AG04449 (cell line): ENCODE data around the gene SAPCD1.

ENCODE experiments used
- CTCF ChIA-PET: fragments of 350-600 bp; formaldehyde crosslinking; extraction: SDS; loops from one replicate; lab custom pipeline; 2021; ENCODE audit warnings: antibody characterized with exemption; lab: Yijun Ruan, JAX
- POLR2A ChIA-PET: fragments of 400-600, 350-600 bp; formaldehyde crosslinking; extraction: SDS; loops from one replicate; lab custom pipeline; 2020; ENCODE audit warnings: antibody characterized with exemption, inconsistent platforms; lab: Yijun Ruan, JAX
- DNase-seq: peaks from one replicate; pipeline ENCODE4 v3.0.0-alpha.2; 2010; ENCODE audit warnings: low read depth, low spot score
- H3K4me3 ChIP-seq: 2 replicates; pipeline ENCODE4 v1.5.1; 2011; ENCODE audit warnings: low read depth, mild to moderate bottlenecking, control low read depth, low read length
- TF ChIP-seq, protein P1 (sequence below): IDR thresholded peaks from one replicate; pipeline ENCODE4 v1.5.1; 2011; ENCODE audit warnings: mild to moderate bottlenecking, moderate library complexity, low read length, control low read depth, inconsistent platforms; ENCODE audit not compliant: insufficient read depth; ENCODE audit errors: missing control alignments

SAPCD1 gene

GRCh38 chr6:31732029-31732428 lies 30.4 kb upstream of the SAPCD1 start:
- ChIA-PET CTCF (interaction anchor here (0.6 kb wide), 1 partner anchor 98 kb away, joined by 3 read pairs; no protein-coding TSS in a partner anchor), POLR2A (interaction anchor here (0.9 kb wide), 1 partner anchor 96 kb away, joined by 6 read pairs; the partner anchor contains the start of gene HSPA1B)
- TF ChIP-seq, protein P1, sequence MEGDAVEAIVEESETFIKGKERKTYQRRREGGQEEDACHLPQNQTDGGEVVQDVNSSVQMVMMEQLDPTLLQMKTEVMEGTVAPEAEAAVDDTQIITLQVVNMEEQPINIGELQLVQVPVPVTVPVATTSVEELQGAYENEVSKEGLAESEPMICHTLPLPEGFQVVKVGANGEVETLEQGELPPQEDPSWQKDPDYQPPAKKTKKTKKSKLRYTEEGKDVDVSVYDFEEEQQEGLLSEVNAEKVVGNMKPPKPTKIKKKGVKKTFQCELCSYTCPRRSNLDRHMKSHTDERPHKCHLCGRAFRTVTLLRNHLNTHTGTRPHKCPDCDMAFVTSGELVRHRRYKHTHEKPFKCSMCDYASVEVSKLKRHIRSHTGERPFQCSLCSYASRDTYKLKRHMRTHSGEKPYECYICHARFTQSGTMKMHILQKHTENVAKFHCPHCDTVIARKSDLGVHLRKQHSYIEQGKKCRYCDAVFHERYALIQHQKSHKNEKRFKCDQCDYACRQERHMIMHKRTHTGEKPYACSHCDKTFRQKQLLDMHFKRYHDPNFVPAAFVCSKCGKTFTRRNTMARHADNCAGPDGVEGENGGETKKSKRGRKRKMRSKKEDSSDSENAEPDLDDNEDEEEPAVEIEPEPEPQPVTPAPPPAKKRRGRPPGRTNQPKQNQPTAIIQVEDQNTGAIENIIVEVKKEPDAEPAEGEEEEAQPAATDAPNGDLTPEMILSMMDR = no peak
- DNase-seq = no peak
- H3K4me3 ChIP-seq = no peak overlapping the region

DNA sequence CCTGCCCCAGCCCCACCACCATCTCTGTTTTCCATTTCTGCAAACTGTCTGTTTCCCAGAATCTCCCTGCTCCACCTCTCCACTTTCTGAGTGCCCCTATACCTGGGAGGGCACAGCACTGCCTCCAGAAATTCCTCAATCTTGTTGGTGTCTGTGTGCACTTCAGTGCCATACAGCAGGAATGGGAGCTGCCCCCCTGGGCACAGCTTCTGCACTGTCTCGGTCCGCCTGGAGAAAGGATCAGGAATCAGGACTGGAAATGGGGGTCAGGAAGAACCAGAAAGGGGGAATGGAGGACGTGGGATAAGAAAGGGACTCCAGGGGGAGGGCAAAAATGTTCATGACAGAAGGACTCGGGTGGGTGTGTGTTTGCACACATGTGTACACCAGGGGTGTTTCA lies 28.7 kb upstream of the SAPCD1 start:
- no peak for DNase-seq
- POLR2A ChIA-PET = interaction anchor here (0.6 to 6.0 kb wide), 2 partner anchors 93 to 1538 kb away, joined by 3 to 32 read pairs; partner anchors contain the start of genes HSPA1B and RPS18
- TF ChIP-seq, protein P1 = no peak
- CTCF ChIA-PET = no interaction called here
- peak overlapping the region; percentile 95 for H3K4me3 ChIP-seq

DNA sequence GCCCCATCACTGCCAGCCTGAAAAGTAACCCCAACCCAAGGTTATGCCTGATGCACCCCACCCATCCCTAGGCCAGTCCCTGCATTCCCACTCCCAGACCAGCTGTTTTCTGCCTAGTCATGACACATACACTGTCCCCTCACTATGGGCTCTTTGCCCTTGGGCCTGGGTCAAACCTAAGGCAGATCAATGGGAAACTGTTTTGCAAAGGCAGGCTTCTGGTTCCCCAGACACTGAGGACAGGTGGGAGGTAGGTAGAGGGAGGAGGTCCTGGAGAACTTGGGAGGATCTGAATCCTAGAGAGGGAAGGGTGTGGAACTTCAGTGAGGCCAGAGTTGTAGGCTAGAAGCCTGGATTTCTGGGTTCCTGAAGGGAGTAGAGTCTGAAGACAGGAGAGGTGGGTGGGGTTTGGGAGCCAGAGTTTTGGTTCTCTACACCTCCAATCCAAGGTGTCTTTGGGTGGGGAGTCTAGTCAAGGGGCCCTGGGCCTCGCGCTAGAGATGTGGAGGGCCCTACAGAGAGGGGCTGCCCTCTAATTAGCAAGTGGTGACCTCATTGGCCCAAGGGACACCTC lies 28.1 kb upstream of the SAPCD1 start:
- DNase-seq = no peak
- ChIA-PET POLR2A (interaction anchor here (0.7 to 6.0 kb wide), 5 partner anchors 28 to 123 kb away, joined by 3 to 32 read pairs (median 4); partner anchors contain the start of genes HSPA1A, HSPA1B and HSPA1L), CTCF (interaction anchor here (0.9 to 1.2 kb wide), 2 partner anchors 9 to 57 kb away, joined by 3 read pairs; no protein-coding TSS in a partner anchor)
- TF ChIP-seq, protein P1 = no peak
- H3K4me3 ChIP-seq = peak overlapping the region; percentile 95

- CTCF ChIA-PET = interaction anchor here (0.9 to 1.2 kb wide), 3 partner anchors 10 to 56 kb away, joined by 3 read pairs; no protein-coding TSS in a partner anchor
- POLR2A ChIA-PET = interaction anchor here (0.7 to 6.0 kb wide), 5 partner anchors 29 to 122 kb away, joined by 3 to 32 read pairs (median 4); partner anchors contain the start of genes HSPA1A, HSPA1B and HSPA1L
These were observed 27.5 kb upstream of the SAPCD1 start for GRCh38 chr6:31734821-31735406.

GRCh38 chr6:31736021-31736767 lies 26.3 kb upstream of the SAPCD1 start, which contains the start of gene CLIC1:
TSS of gene CLIC1 (minus strand) at chr6:31736530. CDS start at chr6:31736300, 230 bp downstream.
- CTCF ChIA-PET = interaction anchor here (0.8 to 3.3 kb wide), 6 partner anchors 11 to 94 kb away, joined by 3 to 14 read pairs (median 3); no protein-coding TSS in a partner anchor
- POLR2A ChIA-PET = interaction anchor here (0.6 to 6.0 kb wide), 5 partner anchors 34 to 91 kb away, joined by 3 to 32 read pairs (median 3); partner anchors contain the start of genes C6orf47, HSPA1A, HSPA1B and HSPA1L
- TF ChIP-seq, protein P1 = no peak
- H3K4me3 ChIP-seq = peak within 1 kb of the TSS; percentile 95
- no peak for DNase-seq

More at GRCh38 chr6:31734821-31735406, 27.5 kb upstream of the SAPCD1 start:
- no peak for DNase-seq
- TF ChIP-seq, protein P1 = no peak
- H3K4me3 ChIP-seq = peak overlapping the region; percentile 95
